Mesenchymal stem cell (in vitro differentiated cells and primary cell): Measurements from ENCODE around the gene PPP1R13B.
A peak's percentile ranks its signal among the peaks of the same experiment; 100 is the strongest.

Source experiments
- DNase-seq: peaks from one replicate; pipeline ENCODE4 v3.0.0-alpha.2; 2013
- H2AFZ ChIP-seq: one replicate; pipeline ENCODE4 v1.6.1; 2013; ENCODE audit warnings: low read depth, mild to moderate bottlenecking, control low read depth, inconsistent platforms, low read length, moderate library complexity
- H2AK5ac ChIP-seq: 2 replicates; pipeline ENCODE4 v1.6.1; 2013; ENCODE audit warnings: low read length, moderate library complexity, mild to moderate bottlenecking, inconsistent platforms; ENCODE audit not compliant: severe bottlenecking
- H2BK120ac ChIP-seq: one replicate; pipeline ENCODE4 v1.6.1; 2013; ENCODE audit warnings: low read depth, mild to moderate bottlenecking, inconsistent platforms, low read length, moderate library complexity
- H2BK12ac ChIP-seq, 2 experiments: one replicate each; pipeline ENCODE4 v1.6.1; 2013; ENCODE audit warnings: inconsistent platforms in 2 of 2, low read length in 2 of 2, mild to moderate bottlenecking in 2 of 2, moderate library complexity in 2 of 2, control low read depth in 1 of 2
- H2BK15ac ChIP-seq: one replicate; pipeline ENCODE4 v1.6.1; 2013; ENCODE audit warnings: mild to moderate bottlenecking, low read depth, inconsistent platforms; ENCODE audit not compliant: poor library complexity, severe bottlenecking
- H2BK5ac ChIP-seq: 2 replicates; pipeline ENCODE4 v1.6.1; 2013; ENCODE audit warnings: low read depth, mild to moderate bottlenecking, low read length, control low read depth, inconsistent platforms; ENCODE audit not compliant: poor library complexity, severe bottlenecking
- H3K14ac ChIP-seq, 2 experiments: one replicate each; pipeline ENCODE4 v1.6.1; 2013; ENCODE audit warnings: inconsistent platforms in 2 of 2, low read length in 2 of 2, control low read depth in 1 of 2, mild to moderate bottlenecking in 1 of 2, moderate library complexity in 1 of 2
- H3K18ac ChIP-seq, 2 experiments: one replicate each; pipeline ENCODE4 v1.6.1; 2013; ENCODE audit warnings: inconsistent platforms in 2 of 2, low read length in 2 of 2, control low read depth in 1 of 2, low read depth in 1 of 2, mild to moderate bottlenecking in 1 of 2
- H3K23ac ChIP-seq, 2 experiments: one replicate each; pipeline ENCODE4 v1.6.1; 2013; ENCODE audit warnings: inconsistent platforms in 2 of 2, low read length in 2 of 2, mild to moderate bottlenecking in 2 of 2, moderate library complexity in 2 of 2, control low read depth in 1 of 2
- H3K27ac ChIP-seq: 2 replicates; pipeline ENCODE4 v1.5.1; 2013; ENCODE audit warnings: mild to moderate bottlenecking, moderate library complexity, low read length, control low read depth, inconsistent platforms; ENCODE audit not compliant: poor library complexity, severe bottlenecking
- H3K27me3 ChIP-seq, 2 experiments: 2 replicates each; pipeline versions ENCODE4 v1.6.1 to v1.7.0; 2013; ENCODE audit warnings: low read length in 2 of 2, mild to moderate bottlenecking in 2 of 2, moderate library complexity in 2 of 2, control low read depth in 1 of 2, inconsistent platforms in 1 of 2; ENCODE audit not compliant: control insufficient read depth in 1 of 2, insufficient read depth in 1 of 2
- H3K36me3 ChIP-seq, 2 experiments: 2 replicates each; pipeline versions ENCODE4 v1.6.1 to v1.7.0; 2013; ENCODE audit warnings: low read length in 2 of 2, control low read depth in 1 of 2, inconsistent platforms in 1 of 2, low read depth in 1 of 2, mild to moderate bottlenecking in 1 of 2; ENCODE audit not compliant: insufficient read depth in 2 of 2, control insufficient read depth in 1 of 2
- H3K4ac ChIP-seq, 2 experiments: one replicate each; pipeline ENCODE4 v1.6.1; 2013; ENCODE audit warnings: inconsistent platforms in 2 of 2, low read length in 2 of 2, mild to moderate bottlenecking in 2 of 2, moderate library complexity in 2 of 2, control low read depth in 1 of 2, low read depth in 1 of 2
- H3K4me1 ChIP-seq: 2 replicates; pipeline ENCODE4 v1.6.1; 2013; ENCODE audit warnings: low read depth, low read length, control low read depth; ENCODE audit not compliant: control insufficient read depth, insufficient read depth
- H3K4me2 ChIP-seq: 2 replicates; pipeline ENCODE4 v1.6.1; 2013; ENCODE audit warnings: low read length, mild to moderate bottlenecking, inconsistent platforms; ENCODE audit not compliant: poor library complexity, severe bottlenecking
- H3K4me3 ChIP-seq, 2 experiments: 2 replicates each; pipeline versions ENCODE4 v1.5.1 to v1.7.0; 2013; ENCODE audit warnings: low read length in 2 of 2, mild to moderate bottlenecking in 2 of 2, control low read depth in 1 of 2, low read depth in 1 of 2; ENCODE audit not compliant: insufficient read depth in 1 of 2
- H3K79me1 ChIP-seq: replicated peaks from 2 replicates; pipeline ENCODE4 v1.6.1; 2013; ENCODE audit warnings: mild to moderate bottlenecking, control low read depth, low read length, inconsistent platforms; ENCODE audit not compliant: poor library complexity, severe bottlenecking
- H3K9ac ChIP-seq: 2 replicates; pipeline ENCODE4 v1.7.0; 2013; ENCODE audit warnings: mild to moderate bottlenecking, low read length, moderate library complexity
- H3K9me3 ChIP-seq: 2 replicates; pipeline ENCODE4 v1.7.0; 2013; ENCODE audit warnings: mild to moderate bottlenecking, low read length; ENCODE audit not compliant: control insufficient read depth
- H4K8ac ChIP-seq: one replicate; pipeline ENCODE4 v1.6.1; 2013; ENCODE audit warnings: inconsistent platforms, mild to moderate bottlenecking, low read length, moderate library complexity
- H4K91ac ChIP-seq: one replicate; pipeline ENCODE4 v1.6.1; 2013; ENCODE audit warnings: mild to moderate bottlenecking, low read length, inconsistent platforms
- WGBS: methylation state at CpG from one replicate; pipeline ENCODE4 v1.1.7; 2013; ENCODE audit warnings: mixed read lengths; 5-methylcytosine and 5-hydroxymethylcytosine counted together

Gene PPP1R13B

GRCh38 chr14:103883263-103883523, 35.8 kb upstream of the PPP1R13B start:
- Histone ChIP-seq H4K91ac (no peak overlapping the region), H3K79me1 (no peaks in the 10 kb centered on the region), H4K8ac (no peak overlapping the region), H3K23ac (no peak overlapping the region), H2AK5ac (no peak overlapping the region), H2AFZ (no peak overlapping the region), H2BK12ac (no peak overlapping the region), H3K14ac (no peak overlapping the region), H3K27me3 (peaks cover 21 to 70% of the 10 kb centered on the region in 2 experiments), H3K4ac (no peak overlapping the region), H3K27ac (no peak overlapping the region), H3K9ac (no peak overlapping the region), H3K36me3 (no peaks in the 10 kb centered on the region), H3K4me3 (peak overlapping the region in 1 of 2 experiments; percentile 7), H3K18ac (no peak overlapping the region), H3K4me2 (no peak overlapping the region), H2BK5ac (no peak overlapping the region), H3K4me1 (peaks cover 39% of the 10 kb centered on the region), H3K9me3 (no peaks in the 10 kb centered on the region), H2BK120ac (no peak overlapping the region), H2BK15ac (no peak overlapping the region)
- WGBS: 87% methylated on average over 3 of the region's 3 CpGs
- DNase-seq: no peak

- no peak overlapping the region for H3K18ac ChIP-seq
- 89% methylated on average over 20 of the region's 20 CpGs for WGBS
- peaks cover 21 to 70% of the 10 kb centered on the region in 2 experiments for H3K27me3 ChIP-seq
- H3K4me3 ChIP-seq: peak overlapping the region in 1 of 2 experiments; percentile 7
- H3K4me1 ChIP-seq: peaks cover 39% of the 10 kb centered on the region
- no peak overlapping the region for H2BK15ac ChIP-seq
- no peak overlapping the region for H3K27ac ChIP-seq
- no peak overlapping the region for H2BK5ac ChIP-seq
- H2AFZ ChIP-seq: no peak overlapping the region
- no peak overlapping the region for H2BK120ac ChIP-seq
- no peak overlapping the region for H2BK12ac ChIP-seq
- H3K79me1 ChIP-seq: no peaks in the 10 kb centered on the region
- no peaks in the 10 kb centered on the region for H3K9me3 ChIP-seq
- DNase-seq: no peak
- no peak overlapping the region for H3K23ac ChIP-seq
- H4K91ac ChIP-seq: no peak overlapping the region
- H3K14ac ChIP-seq: no peak overlapping the region
- no peaks in the 10 kb centered on the region for H3K36me3 ChIP-seq
- H2AK5ac ChIP-seq: no peak overlapping the region
- H3K9ac ChIP-seq: no peak overlapping the region
- no peak overlapping the region for H3K4ac ChIP-seq
- H4K8ac ChIP-seq: no peak overlapping the region
- H3K4me2 ChIP-seq: no peak overlapping the region
Observed at GRCh38 chr14:103882503-103883262, 35.3 kb upstream of the PPP1R13B start.

GRCh38 chr14:103881268-103882201, 34.2 kb upstream of the PPP1R13B start:
- Histone ChIP-seq H3K18ac (no peak overlapping the region), H2BK5ac (no peak overlapping the region), H3K4ac (no peak overlapping the region), H3K27ac (no peak overlapping the region), H2BK120ac (no peak overlapping the region), H3K23ac (no peak overlapping the region), H3K9me3 (no peaks in the 10 kb centered on the region), H3K14ac (no peak overlapping the region), H3K27me3 (peaks cover 18 to 58% of the 10 kb centered on the region in 2 experiments), H3K9ac (no peak overlapping the region), H3K4me3 (no peak overlapping the region), H4K8ac (no peak overlapping the region), H3K4me2 (no peak overlapping the region), H2AFZ (no peak overlapping the region), H3K36me3 (no peaks in the 10 kb centered on the region), H4K91ac (no peak overlapping the region), H2BK15ac (no peak overlapping the region), H2AK5ac (no peak overlapping the region), H2BK12ac (no peak overlapping the region), H3K79me1 (no peaks in the 10 kb centered on the region), H3K4me1 (peaks cover 37% of the 10 kb centered on the region)
- DNase-seq: no peak
- 89% methylated on average over 31 of the region's 31 CpGs for WGBS
